CD4-positive, alpha-beta T cell treated with Interleukin-21 for 1 hour (primary cell): ENCODE measurements around the gene CFTR.

Source experiments
- DNase-seq: peaks from one replicate; pipeline ENCODE4 v3.0.0-alpha.2; 2020

Gene CFTR

GRCh38 chr7:117592011-117592635 is 112.3 kb downstream of the CFTR start:
- no peak for DNase-seq

GRCh38 chr7:117596134-117596533 is 116.3 kb downstream of the CFTR start:
- DNase-seq = no peak

GRCh38 chr7:117597755-117598154 is 117.9 kb downstream of the CFTR start:
- no peak for DNase-seq

- no peak for DNase-seq
These were observed 121.1 kb downstream of the CFTR start for GRCh38 chr7:117600911-117601310.

DNA sequence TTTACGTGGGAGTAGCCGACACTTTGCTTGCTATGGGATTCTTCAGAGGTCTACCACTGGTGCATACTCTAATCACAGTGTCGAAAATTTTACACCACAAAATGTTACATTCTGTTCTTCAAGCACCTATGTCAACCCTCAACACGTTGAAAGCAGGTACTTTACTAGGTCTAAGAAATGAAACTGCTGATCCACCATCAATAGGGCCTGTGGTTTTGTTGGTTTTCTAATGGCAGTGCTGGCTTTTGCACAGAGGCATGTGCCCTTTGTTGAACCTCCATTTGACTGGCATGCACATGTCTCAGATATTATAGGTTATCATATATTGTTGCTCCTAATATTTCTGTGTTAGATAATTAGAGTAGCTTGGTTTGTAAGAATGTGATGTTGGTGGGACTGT is 123.8 kb downstream of the CFTR start:
- no peak for DNase-seq

- DNase-seq = no peak
These were observed 125.9 kb downstream of the CFTR start for GRCh38 chr7:117605712-117606111.

- DNase-seq = no peak
These were observed 126.3 kb downstream of the CFTR start for GRCh38 chr7:117606132-117606531.

GRCh38 chr7:117610396-117610795 is 130.6 kb downstream of the CFTR start:
- no peak for DNase-seq

GRCh38 chr7:117612637-117613036 is 132.8 kb downstream of the CFTR start:
- no peak for DNase-seq

DNA sequence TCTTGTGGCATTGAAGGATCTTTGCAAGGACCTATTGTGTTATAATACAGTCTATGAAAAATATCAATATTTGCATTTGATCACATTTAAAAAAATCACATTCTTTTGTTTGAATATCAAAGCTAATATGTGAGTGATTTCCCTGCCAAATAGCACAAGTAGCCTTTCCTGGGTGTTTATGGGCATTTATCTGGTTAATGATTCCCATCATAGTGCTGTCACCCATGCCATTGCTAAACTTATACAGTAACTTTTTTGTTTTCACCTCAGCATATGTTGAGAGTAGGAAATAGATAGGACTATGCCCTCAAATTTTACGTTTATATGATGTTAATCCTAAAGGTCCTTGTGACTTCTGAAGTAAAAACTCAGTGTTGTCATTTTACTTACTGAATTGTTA is 136.9 kb downstream of the CFTR start:
- no peak for DNase-seq

- DNase-seq = no peak
These were observed 139.9 kb downstream of the CFTR start for GRCh38 chr7:117619681-117620080.

DNA sequence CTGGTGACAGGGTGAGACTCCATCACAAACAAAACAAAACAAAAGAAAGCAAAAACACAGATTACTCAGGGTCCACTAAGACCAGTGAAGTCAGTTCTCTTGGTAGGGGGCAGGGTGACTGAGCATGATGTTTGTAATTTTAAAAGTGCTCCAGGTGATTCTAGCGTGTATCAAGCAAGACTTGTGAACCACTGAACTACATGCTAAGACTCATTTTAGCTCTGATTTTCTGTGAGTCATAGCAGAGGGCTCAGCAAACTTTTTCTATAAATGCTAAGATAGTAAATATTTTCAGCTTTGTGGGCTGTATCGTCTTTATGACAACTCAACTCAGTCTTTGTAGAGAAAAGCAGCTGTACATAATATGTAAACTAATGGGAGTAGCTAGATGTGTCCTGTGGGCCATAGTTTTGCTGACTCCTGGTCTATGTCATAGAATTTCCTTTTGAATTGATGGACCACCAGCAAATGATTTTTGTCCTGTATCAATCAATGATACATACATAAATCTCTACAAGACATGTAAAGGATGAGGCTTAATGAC is 141.3 kb downstream of the CFTR start:
- DNase-seq = no peak

- no peak for DNase-seq
These were observed 143.8 kb downstream of the CFTR start for GRCh38 chr7:117623606-117624005.

DNA sequence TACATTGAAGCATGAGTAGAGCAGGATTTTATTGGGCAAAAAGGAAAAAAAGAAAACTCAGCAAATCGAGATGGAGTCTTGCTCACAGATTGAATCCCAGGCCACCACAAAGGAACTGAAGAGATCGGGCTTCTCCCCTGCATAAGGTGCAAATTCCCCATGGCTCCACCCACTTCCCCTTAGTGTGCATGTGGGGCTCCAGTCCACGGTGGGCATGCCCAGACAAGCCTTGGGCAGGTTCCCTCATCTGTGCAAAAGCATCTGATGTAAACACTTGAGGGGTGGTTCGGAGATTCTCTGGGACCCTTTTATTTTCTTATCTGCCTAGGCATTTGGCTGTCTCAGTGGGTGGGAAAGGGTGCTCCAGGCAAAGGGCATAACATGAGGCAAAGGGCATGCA is 150.7 kb downstream of the CFTR start:
- DNase-seq = no peak

DNA sequence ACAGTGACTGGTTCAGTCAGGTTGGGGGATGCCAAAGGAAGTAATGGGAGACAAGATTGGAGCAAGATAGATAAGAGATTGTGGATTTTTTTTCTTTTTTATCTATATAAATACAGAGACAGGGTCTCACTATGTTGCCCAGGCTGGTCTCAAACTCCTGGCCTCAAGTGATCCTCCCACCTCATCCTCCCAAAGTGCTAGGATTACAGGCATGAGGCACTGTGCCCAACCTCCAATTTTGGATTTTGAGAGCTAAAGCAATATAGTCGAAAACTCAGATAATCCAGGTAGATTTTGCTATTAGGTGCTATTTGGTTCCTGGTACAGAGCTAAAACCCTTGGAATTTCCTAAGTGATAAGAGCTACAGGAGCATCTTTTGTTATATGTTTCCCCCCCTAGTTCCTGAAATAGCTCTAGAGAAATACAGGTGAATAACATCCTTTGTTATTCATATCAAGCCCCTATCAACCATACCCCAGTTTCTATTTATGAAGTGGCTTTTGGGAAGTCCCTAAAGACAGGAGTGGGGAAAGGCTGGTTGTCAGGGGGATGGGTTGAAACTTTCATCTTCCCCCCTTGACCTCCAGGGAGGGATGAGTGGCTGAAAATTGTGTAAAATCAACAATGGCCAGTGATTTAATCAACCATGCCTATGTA is 151.2 kb downstream of the CFTR start:
- DNase-seq = no peak

DNA sequence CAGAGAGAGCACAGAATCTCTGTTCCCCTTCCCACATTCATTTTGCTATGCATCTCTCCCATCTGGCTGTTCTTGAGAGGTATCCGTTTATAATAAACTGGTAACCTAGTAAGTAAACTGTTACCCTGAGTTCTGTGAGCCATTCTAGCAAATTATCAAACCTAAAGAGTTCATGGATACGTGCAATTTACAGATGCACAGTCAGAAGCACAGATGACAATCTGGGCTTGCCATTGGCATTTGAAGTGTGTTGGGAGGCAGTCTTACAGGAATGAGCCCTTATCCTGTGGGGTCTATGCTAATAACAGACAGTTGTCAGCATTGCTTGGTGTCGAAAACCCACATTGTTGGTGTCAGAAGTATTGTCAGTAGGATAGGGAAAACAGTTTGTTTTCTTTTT is 151.8 kb downstream of the CFTR start:
- DNase-seq = no peak

DNA sequence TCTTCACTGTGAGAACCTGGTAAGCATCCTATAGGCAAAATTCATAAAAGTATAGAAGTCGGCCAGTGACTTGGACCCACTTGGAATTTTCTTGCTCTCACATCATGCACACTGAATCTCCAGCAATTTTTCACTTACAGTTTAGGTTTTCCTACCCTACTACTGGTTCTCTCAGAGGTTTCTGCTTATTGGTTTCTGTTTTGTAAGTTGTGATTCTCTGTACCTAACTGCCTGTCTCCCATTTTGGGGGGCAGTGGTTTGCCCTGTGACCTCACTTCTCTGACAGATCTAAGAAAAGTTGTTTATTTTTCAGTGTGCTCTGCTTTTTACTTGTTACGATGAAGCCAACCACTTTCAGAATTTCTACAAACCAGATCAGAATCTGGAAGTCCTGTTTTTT is 158.1 kb downstream of the CFTR start:
- DNase-seq = no peak

GRCh38 chr7:117639966-117640365 is 160.1 kb downstream of the CFTR start:
- DNase-seq = no peak

DNA sequence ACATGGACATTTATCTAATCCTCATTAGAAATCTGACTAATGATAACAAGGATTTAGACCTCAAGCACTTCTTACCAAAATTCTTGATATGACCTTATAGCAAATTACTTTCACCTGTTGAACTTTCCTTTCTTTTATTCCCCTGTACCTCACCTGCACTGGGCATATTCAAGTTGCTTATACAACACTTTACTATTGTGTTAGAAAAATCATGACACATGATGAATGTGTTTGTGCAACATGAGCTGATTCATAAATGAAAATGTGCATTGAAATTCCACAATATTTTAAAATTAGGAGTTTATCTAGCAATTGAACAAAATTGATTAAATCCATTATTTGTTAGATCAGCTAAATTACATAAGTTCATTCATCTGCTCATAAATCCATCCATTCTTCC is 160.6 kb downstream of the CFTR start:
- DNase-seq = no peak

- DNase-seq = no peak
These were observed 165.8 kb downstream of the CFTR start for GRCh38 chr7:117645481-117646165.

GRCh38 chr7:117648203-117648866 is 168.5 kb downstream of the CFTR start:
- DNase-seq = no peak

DNA sequence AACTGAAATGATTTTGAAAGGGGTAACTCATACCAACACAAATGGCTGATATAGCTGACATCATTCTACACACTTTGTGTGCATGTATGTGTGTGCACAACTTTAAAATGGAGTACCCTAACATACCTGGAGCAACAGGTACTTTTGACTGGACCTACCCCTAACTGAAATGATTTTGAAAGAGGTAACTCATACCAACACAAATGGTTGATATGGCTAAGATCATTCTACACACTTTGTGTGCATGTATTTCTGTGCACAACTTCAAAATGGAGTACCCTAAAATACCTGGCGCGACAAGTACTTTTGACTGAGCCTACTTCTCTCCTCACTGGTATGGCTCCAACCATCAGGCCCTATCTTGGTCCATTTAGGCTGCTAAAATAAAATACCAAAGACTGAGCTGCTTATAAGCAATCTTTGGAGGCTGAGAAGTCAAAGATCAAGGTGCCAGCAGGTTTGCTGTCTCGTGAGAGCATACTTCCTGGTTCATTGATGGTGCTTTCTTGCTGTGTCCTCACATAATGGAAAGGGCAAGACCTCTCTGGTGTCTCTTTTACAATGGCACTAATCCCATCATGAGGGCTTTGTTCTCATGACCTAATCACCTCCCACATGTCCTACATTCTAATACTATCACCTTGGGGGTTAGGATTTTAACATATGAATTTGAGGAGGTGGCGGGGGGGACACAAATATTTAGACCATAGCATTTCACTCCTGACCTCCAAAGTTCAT is 173.3 kb downstream of the CFTR start:
- no peak for DNase-seq

- DNase-seq = no peak
These were observed 175.0 kb downstream of the CFTR start for GRCh38 chr7:117654780-117655179.
